HepG2 (cell line): ENCODE data around the gene ASTN2. TPM values are rescaled to one million over a fixed set of nuclear protein-coding genes. Genes with fewer than 3 reads are reported as not detected.

Source experiments
- ATAC-seq: fragments of 200-7000 bp; cut with Tn5 transposase; 3 replicates; pipeline ENCODE4 v1.9.1; 2020; ENCODE audit warnings: mild to moderate bottlenecking, moderate library complexity
- BruUV-seq: library from RNA; stranded (reverse); fragments of 400-500 nt; replicated peaks from 2 replicates; lab custom pipeline; 2021; lab: Mats Ljungman, UMichigan
- CTCF ChIA-PET: fragments of 300-600 bp; formaldehyde crosslinking; extraction: SDS; loops from one replicate; lab custom pipeline; 2021; ENCODE audit warnings: low total read pairs, inconsistent platforms, low intra/inter-chr PET ratio; lab: Yijun Ruan, JAX
- POLR2A ChIA-PET: fragments of 350-600 bp; sonication (Branson Sonifier 250); formaldehyde crosslinking; loops from one replicate; lab custom pipeline; 2020; ENCODE audit warnings: antibody characterized with exemption, inconsistent platforms; lab: Yijun Ruan, JAX
- DNase-seq: peaks from one replicate; pipeline ENCODE4 v3.0.0-alpha.2; 2015; ENCODE audit warnings: low spot score
- FAIRE-seq: peaks from 3 replicates; lab custom pipeline; 2011; peaks lifted over from hg19 to GRCh38; lab: Jason Lieb, UNC
- H2AFZ ChIP-seq: one replicate; pipeline ENCODE4 v1.6.1; 2011; ENCODE audit warnings: low read length, inconsistent platforms
- H3K27ac ChIP-seq: fragments of 300-600 bp; 3 replicates; pipeline ENCODE4 v1.8.0; 2011; ENCODE audit warnings: mixed run types, mild to moderate bottlenecking, mixed read lengths, low read length, inconsistent platforms; ENCODE audit not compliant: insufficient read depth; ENCODE audit errors: extremely low read length
- H3K27me3 ChIP-seq, 2 experiments: fragments of 200-600 bp in 1 of 2; 2 replicates in 1 of 2; 3 replicates in 1 of 2; pipeline versions ENCODE4 v1.6.0 to v1.8.0; 2011; ENCODE audit warnings: low read length in 2 of 2, mild to moderate bottlenecking in 2 of 2, moderate library complexity in 2 of 2, inconsistent platforms in 1 of 2; ENCODE audit not compliant: insufficient read depth in 2 of 2, control insufficient read depth in 1 of 2
- H3K36me3 ChIP-seq, 2 experiments: fragments of 200-600 bp in 1 of 2; replicated peaks in 1 of 2; 2 replicates in 1 of 2; 3 replicates in 1 of 2; pipeline versions ENCODE4 v1.5.1 to v1.8.0; 2011; ENCODE audit warnings: low read length in 2 of 2, inconsistent platforms in 1 of 2; ENCODE audit not compliant: insufficient read depth in 2 of 2, control insufficient read depth in 1 of 2
- H3K4me1 ChIP-seq: 2 replicates; pipeline ENCODE4 v1.5.1; 2012; ENCODE audit warnings: low read length, inconsistent platforms; ENCODE audit not compliant: insufficient read depth
- H3K4me2 ChIP-seq: 2 replicates; pipeline ENCODE4 v1.6.0; 2011; ENCODE audit warnings: low read depth, low read length, inconsistent platforms
- H3K4me3 ChIP-seq, 3 experiments: fragments of 200-600 bp in 1 of 3; sonication (generic), shearing (Covaris generic) in 1 of 3; replicated peaks in 1 of 3; 2 replicates each; pipeline ENCODE4 v1.5.1; 2011 to 2016; ENCODE audit warnings: low read length in 3 of 3, inconsistent platforms in 2 of 3, low read depth in 2 of 3, mild to moderate bottlenecking in 2 of 3, control low read depth in 1 of 3, mixed read lengths in 1 of 3; ENCODE audit not compliant: insufficient read depth in 1 of 3
- H3K79me2 ChIP-seq: one replicate; pipeline ENCODE4 v1.6.1; 2011; ENCODE audit warnings: low read length, inconsistent platforms; ENCODE audit not compliant: insufficient read depth
- H3K9ac ChIP-seq: 2 replicates; pipeline ENCODE4 v1.6.0; 2011; ENCODE audit warnings: mild to moderate bottlenecking, low read depth, low read length, inconsistent platforms; ENCODE audit not compliant: insufficient read depth
- H3K9me3 ChIP-seq: 2 replicates; pipeline ENCODE4 v1.5.1; 2012; ENCODE audit warnings: mild to moderate bottlenecking, low read length
- H4K20me1 ChIP-seq: 2 replicates; pipeline ENCODE4 v1.6.0; 2011; ENCODE audit warnings: inconsistent platforms, mild to moderate bottlenecking, low read length, moderate library complexity; ENCODE audit not compliant: insufficient read depth
- SPEN ChIP-seq: sonication (generic); formaldehyde crosslinking; IDR thresholded peaks from 2 replicates; pipeline ENCODE4 v1.5.1; 2020; ENCODE audit warnings: low read depth, mild to moderate bottlenecking, missing genetic modification reagents
- ZNF484 ChIP-seq: sonication (generic); formaldehyde crosslinking; IDR thresholded peaks from 2 replicates; pipeline ENCODE4 v1.5.1; 2020; ENCODE audit warnings: mild to moderate bottlenecking, low read depth, missing genetic modification reagents, borderline replicate concordance
- ZNF660 ChIP-seq: sonication (generic); formaldehyde crosslinking; IDR thresholded peaks from 2 replicates; pipeline ENCODE4 v1.5.1; 2020; ENCODE audit warnings: mild to moderate bottlenecking, low read depth, missing genetic modification reagents, borderline replicate concordance
- WGBS: methylation state at CpG from one replicate; pipeline ENCODE4 v1.1.6; 2017; ENCODE audit warnings: low lambda C conversion rate; 5-methylcytosine and 5-hydroxymethylcytosine counted together
- in situ Hi-C: cut with HindIII; loops from 2 replicates; pipeline ENCODE4 v1.10.0; 2017; ENCODE audit warnings: low pct_unique_long_range_greater_than_20kb; ENCODE audit not compliant: extremely low pct_ligation_motif_present
- intact Hi-C: fragments of 100-400 bp; cut with micrococcal nuclease; formaldehyde crosslinking; loops from one replicate; pipeline ENCODE4 v1.10.0; 2022; ENCODE audit not compliant: unreplicated experiment
- polyA plus RNA-seq, 8 experiments: library from polyadenylated mRNA; depleted of rRNA in 3 of 8; stranded (reverse) in 7 of 8; unstranded in 1 of 8; fragments of >200 nt; fragmentation: Illumina TruSeq in 4 of 8; extraction: Trizol in 4 of 8; gene quantifications; 2 replicates each; pipeline versions ENCODE4 v1.2.1 to v1.2.3, GENCODE V29; 2011 to 2016; ENCODE audit warnings: low read depth in 4 of 8, missing spikeins in 1 of 8, mixed read lengths in 1 of 8; ENCODE audit not compliant: insufficient read depth in 1 of 8
- total RNA-seq, 5 experiments: library from RNA; depleted of rRNA; stranded (reverse); fragments of >200 nt; fragmentation: Illumina TruSeq; extraction: Trizol; gene quantifications; 2 replicates each; pipeline ENCODE4 v1.2.3, GENCODE V29; 2016; ENCODE audit warnings: low read depth in 1 of 5
- TF ChIP-seq, protein P1 (sequence below), 2 experiments: fragments of 450-650 bp in 1 of 2; sonication (generic) in 1 of 2; formaldehyde crosslinking in 1 of 2; IDR thresholded peaks; 2 replicates each; pipeline versions ENCODE4 v1.6.1 to v1.8.0; 2016 to 2022; ENCODE audit warnings: antibody characterized with exemption in 1 of 2, mild to moderate bottlenecking in 1 of 2, missing genetic modification reagents in 1 of 2

ASTN2 gene
- total and polyA plus RNA-seq, 2 of the 13 experiments (the other 11 are each of a cell fraction or from before 2014, with no cell fraction given): 5.2 to 13.5 TPM

DNA sequence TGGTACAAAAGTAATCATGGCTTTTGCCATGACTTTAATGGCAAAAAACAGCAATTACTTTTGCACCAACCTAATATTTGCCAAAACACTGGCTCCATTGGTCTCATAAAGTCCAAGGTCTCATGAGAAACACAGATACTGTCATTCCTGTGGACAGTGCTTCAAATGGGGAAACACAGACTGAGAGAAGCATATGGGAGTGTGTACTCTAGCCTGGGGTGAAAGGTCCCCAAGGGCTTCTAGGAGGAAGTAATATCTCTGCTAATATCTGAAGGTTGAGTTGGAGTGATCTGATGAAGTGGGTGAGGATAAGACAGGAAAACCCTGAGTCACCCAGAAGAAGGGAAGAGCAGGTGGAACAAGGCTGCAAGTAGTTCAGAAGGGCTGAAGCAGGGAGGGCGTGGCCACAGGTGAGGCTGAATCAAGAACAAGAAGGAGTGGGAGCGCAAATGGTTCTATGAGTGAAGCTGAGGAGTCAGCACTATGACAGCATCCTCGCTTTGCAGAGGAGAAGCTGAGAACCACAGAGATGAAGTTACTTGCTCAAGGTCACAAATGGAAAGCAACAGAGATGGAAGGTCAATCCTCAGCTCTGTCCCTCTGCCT, 164.1 kb downstream of the ASTN2 start:
- BruUV-seq: no TSS peak
- H3K79me2 ChIP-seq: no peaks in the 10 kb centered on the region
- in situ Hi-C loops: no loop called here
- ATAC-seq (no peak), DNase-seq (no peak), FAIRE-seq (no peak)
- H3K4me3 ChIP-seq: no peak overlapping the region
- intact Hi-C loops: no loop called here
- no peak overlapping the region for H3K4me2 ChIP-seq
- ChIA-PET CTCF (no interaction called here), POLR2A (no interaction called here)
- no peaks in the 10 kb centered on the region for H3K27me3 ChIP-seq
- H2AFZ ChIP-seq: no peak overlapping the region
- H3K27ac ChIP-seq: no peak overlapping the region
- H3K4me1 ChIP-seq: no peaks in the 10 kb centered on the region
- 3% methylated on average over 3 of the region's 3 CpGs for WGBS
- no peaks in the 10 kb centered on the region for H4K20me1 ChIP-seq
- no peak overlapping the region for H3K9ac ChIP-seq
- H3K36me3 ChIP-seq: no peaks in the 10 kb centered on the region
- no peak for TF ChIP-seq SPEN (CRISPR knock-in tag)
- no peak for TF ChIP-seq ZNF484 (CRISPR knock-in tag)
- TF ChIP-seq, protein P1, sequence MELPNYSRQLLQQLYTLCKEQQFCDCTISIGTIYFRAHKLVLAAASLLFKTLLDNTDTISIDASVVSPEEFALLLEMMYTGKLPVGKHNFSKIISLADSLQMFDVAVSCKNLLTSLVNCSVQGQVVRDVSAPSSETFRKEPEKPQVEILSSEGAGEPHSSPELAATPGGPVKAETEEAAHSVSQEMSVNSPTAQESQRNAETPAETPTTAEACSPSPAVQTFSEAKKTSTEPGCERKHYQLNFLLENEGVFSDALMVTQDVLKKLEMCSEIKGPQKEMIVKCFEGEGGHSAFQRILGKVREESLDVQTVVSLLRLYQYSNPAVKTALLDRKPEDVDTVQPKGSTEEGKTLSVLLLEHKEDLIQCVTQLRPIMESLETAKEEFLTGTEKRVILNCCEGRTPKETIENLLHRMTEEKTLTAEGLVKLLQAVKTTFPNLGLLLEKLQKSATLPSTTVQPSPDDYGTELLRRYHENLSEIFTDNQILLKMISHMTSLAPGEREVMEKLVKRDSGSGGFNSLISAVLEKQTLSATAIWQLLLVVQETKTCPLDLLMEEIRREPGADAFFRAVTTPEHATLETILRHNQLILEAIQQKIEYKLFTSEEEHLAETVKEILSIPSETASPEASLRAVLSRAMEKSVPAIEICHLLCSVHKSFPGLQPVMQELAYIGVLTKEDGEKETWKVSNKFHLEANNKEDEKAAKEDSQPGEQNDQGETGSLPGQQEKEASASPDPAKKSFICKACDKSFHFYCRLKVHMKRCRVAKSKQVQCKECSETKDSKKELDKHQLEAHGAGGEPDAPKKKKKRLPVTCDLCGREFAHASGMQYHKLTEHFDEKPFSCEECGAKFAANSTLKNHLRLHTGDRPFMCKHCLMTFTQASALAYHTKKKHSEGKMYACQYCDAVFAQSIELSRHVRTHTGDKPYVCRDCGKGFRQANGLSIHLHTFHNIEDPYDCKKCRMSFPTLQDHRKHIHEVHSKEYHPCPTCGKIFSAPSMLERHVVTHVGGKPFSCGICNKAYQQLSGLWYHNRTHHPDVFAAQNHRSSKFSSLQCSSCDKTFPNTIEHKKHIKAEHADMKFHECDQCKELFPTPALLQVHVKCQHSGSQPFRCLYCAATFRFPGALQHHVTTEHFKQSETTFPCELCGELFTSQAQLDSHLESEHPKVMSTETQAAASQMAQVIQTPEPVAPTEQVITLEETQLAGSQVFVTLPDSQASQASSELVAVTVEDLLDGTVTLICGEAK (IDR thresholded peaks at IDR 0.05): peak; percentile 27; the same call in 1 of the 2 replicates
- TF ChIP-seq, protein P1 (CRISPR knock-in tag; IDR thresholded peaks at IDR 0.05): no peak
- no peak for TF ChIP-seq ZNF660 (CRISPR knock-in tag)
- H3K9me3 ChIP-seq: no peaks in the 10 kb centered on the region
